BJ (cell line): ENCODE results near the gene GPR37L1. TPM values are rescaled to one million over a fixed set of nuclear protein-coding genes. Genes with fewer than 3 reads are reported as not detected.

Source experiments
- CTCF ChIA-PET: fragments of 350-600 bp; formaldehyde crosslinking; extraction: SDS; loops from one replicate; lab custom pipeline; 2021; ENCODE audit warnings: antibody characterized with exemption, inconsistent platforms; lab: Yijun Ruan, JAX
- POLR2A ChIA-PET: fragments of 300-600 bp; sonication (Branson Sonifier 250); formaldehyde crosslinking; extraction: SDS; loops from one replicate; lab custom pipeline; 2021; ENCODE audit warnings: antibody characterized with exemption; lab: Charles Lee
- DNase-seq: peaks from one replicate; pipeline ENCODE4 v3.0.0-alpha.2; 2011; ENCODE audit warnings: low read depth
- H3K27me3 ChIP-seq: 2 replicates; pipeline ENCODE4 v1.6.0; 2011; ENCODE audit warnings: low read length; ENCODE audit not compliant: control insufficient read depth, insufficient read depth
- H3K36me3 ChIP-seq: 2 replicates; pipeline ENCODE4 v1.5.1; 2011; ENCODE audit warnings: low read length; ENCODE audit not compliant: control insufficient read depth, insufficient read depth
- H3K4me3 ChIP-seq: 2 replicates; pipeline ENCODE4 v1.5.1; 2011; ENCODE audit warnings: low read depth, mild to moderate bottlenecking, control low read depth, low read length
- polyA plus RNA-seq: library from polyadenylated mRNA; depleted of rRNA; stranded (reverse); fragments of >200 nt; gene quantifications from 2 replicates; pipeline ENCODE4 v1.2.3, GENCODE V29; 2011
- TF ChIP-seq, protein P1 (sequence below): IDR thresholded peaks from 2 replicates; pipeline ENCODE4 v1.5.1; 2011; ENCODE audit warnings: low read depth, mild to moderate bottlenecking, control low read depth, inconsistent platforms, low read length, moderate library complexity; ENCODE audit not compliant: insufficient read depth

The GPR37L1 gene
- polyA plus RNA-seq, 1 experiment, result not detected

DNA sequence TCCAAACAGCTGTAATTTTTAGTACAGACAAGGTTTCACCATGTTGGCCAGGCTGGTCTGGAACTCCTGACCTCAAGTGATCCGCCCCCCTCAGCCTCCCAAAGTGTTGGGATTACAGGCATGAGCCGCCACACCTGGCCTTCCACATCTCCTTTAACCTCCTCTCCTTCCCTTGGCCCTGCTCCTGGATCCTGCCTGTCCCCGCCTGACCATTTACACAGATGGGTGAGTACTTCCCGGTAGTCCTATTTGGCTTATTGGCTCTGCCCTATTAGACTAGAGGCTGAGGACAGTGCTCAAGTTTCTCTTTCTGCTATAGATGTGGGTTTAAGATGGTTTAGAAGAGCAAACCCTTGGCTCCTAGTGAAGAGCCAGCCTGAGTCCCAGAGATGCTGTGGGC is 30.6 kb downstream of the GPR37L1 start:
- POLR2A ChIA-PET, result no interaction called here
- H3K36me3 ChIP-seq, result no peaks in the 10 kb centered on the region
- no peak for DNase-seq
- TF ChIP-seq, protein P1, sequence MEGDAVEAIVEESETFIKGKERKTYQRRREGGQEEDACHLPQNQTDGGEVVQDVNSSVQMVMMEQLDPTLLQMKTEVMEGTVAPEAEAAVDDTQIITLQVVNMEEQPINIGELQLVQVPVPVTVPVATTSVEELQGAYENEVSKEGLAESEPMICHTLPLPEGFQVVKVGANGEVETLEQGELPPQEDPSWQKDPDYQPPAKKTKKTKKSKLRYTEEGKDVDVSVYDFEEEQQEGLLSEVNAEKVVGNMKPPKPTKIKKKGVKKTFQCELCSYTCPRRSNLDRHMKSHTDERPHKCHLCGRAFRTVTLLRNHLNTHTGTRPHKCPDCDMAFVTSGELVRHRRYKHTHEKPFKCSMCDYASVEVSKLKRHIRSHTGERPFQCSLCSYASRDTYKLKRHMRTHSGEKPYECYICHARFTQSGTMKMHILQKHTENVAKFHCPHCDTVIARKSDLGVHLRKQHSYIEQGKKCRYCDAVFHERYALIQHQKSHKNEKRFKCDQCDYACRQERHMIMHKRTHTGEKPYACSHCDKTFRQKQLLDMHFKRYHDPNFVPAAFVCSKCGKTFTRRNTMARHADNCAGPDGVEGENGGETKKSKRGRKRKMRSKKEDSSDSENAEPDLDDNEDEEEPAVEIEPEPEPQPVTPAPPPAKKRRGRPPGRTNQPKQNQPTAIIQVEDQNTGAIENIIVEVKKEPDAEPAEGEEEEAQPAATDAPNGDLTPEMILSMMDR, result no peak
- no peak overlapping the region for H3K4me3 ChIP-seq
- peaks cover 9% of the 10 kb centered on the region; the same call in 1 of the 2 replicates for H3K27me3 ChIP-seq
- CTCF ChIA-PET, result interaction anchor here (2.6 kb wide), 1 partner anchor 36 kb away, joined by 10 read pairs; no protein-coding TSS in a partner anchor

DNA sequence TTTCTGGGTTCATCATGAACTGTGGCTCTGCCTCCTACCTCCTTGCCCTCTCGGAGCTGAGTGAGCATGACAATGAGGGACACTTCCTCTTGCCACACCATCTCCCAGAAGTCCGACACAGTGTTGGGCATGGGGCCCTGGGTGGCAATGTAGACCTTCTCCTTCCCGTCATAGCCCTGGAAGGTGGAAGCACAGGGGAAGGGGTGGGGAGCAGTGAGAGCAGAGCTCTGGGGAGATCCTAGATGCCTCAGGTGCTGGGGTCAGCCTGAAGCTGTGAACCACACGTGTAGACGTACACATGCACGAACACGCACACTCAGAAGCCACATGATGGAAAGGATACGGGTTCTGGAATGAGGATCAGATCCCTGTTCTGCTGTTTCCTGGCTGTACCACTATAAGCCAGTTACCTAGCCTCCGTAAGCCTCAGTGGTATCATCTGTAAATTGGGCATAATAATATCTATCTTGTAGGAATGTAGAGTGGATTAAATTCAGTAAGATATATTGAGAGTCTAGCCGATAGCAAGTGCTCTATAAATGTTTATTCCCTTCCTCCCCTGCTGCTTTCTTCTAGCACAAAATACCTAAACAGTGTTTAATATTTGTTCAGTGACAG is 31.5 kb downstream of the GPR37L1 start:
- no peak overlapping the region for H3K4me3 ChIP-seq
- peaks cover 9% of the 10 kb centered on the region; the same call in 1 of the 2 replicates for H3K27me3 ChIP-seq
- TF ChIP-seq, protein P1, result no peak
- H3K36me3 ChIP-seq, result no peaks in the 10 kb centered on the region
- POLR2A ChIA-PET, result no interaction called here
- DNase-seq, result no peak
- CTCF ChIA-PET, result interaction anchor here (0.9 to 2.6 kb wide), 10 partner anchors 8 to 565 kb away, joined by 3 to 10 read pairs (median 4); no protein-coding TSS in a partner anchor

- no peak for DNase-seq
- ChIA-PET CTCF (interaction anchor here (0.7 to 2.6 kb wide), 13 partner anchors 9 to 564 kb away, joined by 3 to 10 read pairs (median 4); no protein-coding TSS in a partner anchor), POLR2A (no interaction called here)
- H3K27me3 ChIP-seq, result peaks cover 9% of the 10 kb centered on the region; the same call in 1 of the 2 replicates
- TF ChIP-seq, protein P1, result peak; percentile 60
- H3K4me3 ChIP-seq, result no peak overlapping the region
- H3K36me3 ChIP-seq, result no peaks in the 10 kb centered on the region
Observed at GRCh38 chr1:202154766-202155477, 32.2 kb downstream of the GPR37L1 start.

DNA sequence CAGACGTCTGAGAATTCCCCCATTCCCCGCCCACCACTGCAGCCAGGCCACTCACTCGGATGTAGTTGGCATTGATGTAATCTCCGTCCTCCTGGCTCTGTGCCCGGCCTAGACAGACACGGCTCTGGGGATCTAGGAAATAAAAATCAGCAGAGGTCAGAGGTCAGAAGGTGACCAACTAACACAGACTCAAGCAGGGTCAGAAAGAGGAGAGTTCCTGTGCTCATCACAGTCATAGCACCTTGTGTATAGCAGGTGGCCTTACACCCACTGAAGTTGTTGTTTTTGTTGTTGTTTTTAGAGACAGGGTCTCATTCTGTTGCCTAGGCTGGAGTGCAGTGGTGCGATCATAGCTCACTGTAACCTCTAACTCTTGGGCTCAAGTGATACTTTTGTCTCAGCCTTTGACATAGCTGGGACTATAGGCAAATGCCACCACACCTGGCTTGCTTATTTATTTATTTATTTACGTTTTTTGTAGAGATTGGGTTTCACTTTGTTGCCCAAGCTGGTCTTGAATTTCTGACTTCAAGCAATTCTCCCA is 32.8 kb downstream of the GPR37L1 start:
- Histone ChIP-seq H3K27me3 (peaks cover 9% of the 10 kb centered on the region; the same call in 1 of the 2 replicates), H3K36me3 (no peaks in the 10 kb centered on the region), H3K4me3 (no peak overlapping the region)
- TF ChIP-seq, protein P1, result no peak
- CTCF ChIA-PET, result interaction anchor here (0.7 to 2.6 kb wide), 9 partner anchors 8 to 161 kb away, joined by 3 to 10 read pairs (median 5); partner anchors contain the start of gene ARL8A
- DNase-seq, result no peak
- POLR2A ChIA-PET, result no interaction called here

DNA sequence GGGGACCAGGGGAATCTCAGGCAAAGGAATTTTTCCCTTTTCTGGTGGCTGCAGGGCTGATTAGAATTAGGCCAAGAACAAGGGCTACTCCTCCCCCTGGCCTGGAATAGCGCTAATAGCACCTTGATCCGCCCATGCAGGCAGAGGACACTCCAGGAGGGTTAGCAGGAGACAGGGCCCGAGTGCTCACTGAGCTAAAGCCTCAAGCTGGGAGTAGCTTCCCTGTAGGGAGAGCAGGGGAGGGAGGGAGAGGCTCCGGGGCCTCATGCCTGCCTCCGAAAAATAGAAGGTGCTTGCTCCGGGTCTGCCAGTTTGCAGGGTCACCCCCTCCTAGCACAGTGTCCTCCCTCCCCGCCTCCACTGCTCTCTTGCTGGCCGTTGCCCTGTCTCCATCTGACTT is 33.9 kb downstream of the GPR37L1 start:
- Histone ChIP-seq H3K36me3 (no peaks in the 10 kb centered on the region), H3K4me3 (no peak overlapping the region), H3K27me3 (peaks cover 8% of the 10 kb centered on the region)
- no peak for DNase-seq
- TF ChIP-seq, protein P1, result no peak
- ChIA-PET POLR2A (no interaction called here), CTCF (interaction anchor here (0.6 to 1.7 kb wide), 5 partner anchors 9 to 160 kb away, joined by 3 to 5 read pairs (median 5); partner anchors contain the start of gene ARL8A)
